Endometrial microvascular endothelial cells (primary cell): Measurements from ENCODE around the gene GCN1. TPM values are rescaled to one million over a fixed set of nuclear protein-coding genes. Genes with fewer than 3 reads are reported as not detected.
"Not testable (repeated sequence)": the region's sequence is repeated elsewhere in the genome, so short reads cannot be mapped to it uniquely, and the experiment has no call there.

Source experiments
- in situ Hi-C: cut with HindIII; loops from 2 replicates; pipeline ENCODE4 v1.10.0; 2017; ENCODE audit warnings: low sequenced_read_pairs, low pct_unique_long_range_greater_than_20kb; ENCODE audit errors: inconsistent ontology term
- total RNA-seq: library from RNA; depleted of rRNA; stranded (reverse); fragments of >200 nt; gene quantifications from one replicate; pipeline ENCODE4 v1.2.3, GENCODE V29; 2015; ENCODE audit errors: inconsistent ontology term

Gene GCN1
- total RNA-seq, 1 donor from 2014 or later, result 76.4 TPM

DNA sequence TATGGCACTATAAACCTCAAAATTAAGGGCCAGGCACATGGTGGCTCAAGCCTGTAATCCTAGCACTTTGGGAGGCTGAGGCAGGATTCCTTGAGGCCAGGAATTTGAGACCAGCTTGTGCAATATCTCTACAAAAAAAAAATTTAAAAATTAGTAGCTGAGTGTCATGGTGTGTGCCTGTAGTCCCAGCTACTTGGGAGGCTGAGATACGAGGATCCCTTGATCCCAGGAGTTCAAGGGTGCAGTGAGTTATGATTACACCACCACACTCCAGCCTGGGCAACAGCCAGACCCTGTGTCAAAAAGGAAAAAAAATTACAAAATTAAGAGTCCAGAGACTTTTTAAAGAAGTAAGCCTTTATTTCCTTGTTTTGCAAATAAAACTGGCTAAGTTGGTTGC is 1.8 kb upstream of the GCN1 start:
- in situ Hi-C loops, result no loop called here

DNA sequence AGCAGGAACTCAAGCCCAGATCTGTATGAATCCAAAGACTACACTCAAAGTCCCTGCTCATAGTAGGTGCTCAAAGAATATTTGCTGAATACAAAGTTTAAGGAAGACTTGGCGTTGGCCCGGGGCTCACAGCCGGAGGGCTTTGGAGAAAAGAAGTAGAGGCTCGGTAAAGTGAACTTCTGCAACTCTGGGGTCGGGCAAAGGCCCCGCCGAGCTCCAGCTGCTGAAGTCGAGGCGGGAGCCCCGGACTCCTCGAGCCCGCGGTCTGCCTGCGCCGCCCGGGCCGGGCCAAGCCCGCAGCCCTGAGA is 335 bp downstream of the GCN1 start:
- in situ Hi-C loops, result no loop called here

- in situ Hi-C loops, result not testable (repeated sequence)
Observed at GRCh38 chr12:120193286-120193685, 1.2 kb downstream of the GCN1 start.

DNA sequence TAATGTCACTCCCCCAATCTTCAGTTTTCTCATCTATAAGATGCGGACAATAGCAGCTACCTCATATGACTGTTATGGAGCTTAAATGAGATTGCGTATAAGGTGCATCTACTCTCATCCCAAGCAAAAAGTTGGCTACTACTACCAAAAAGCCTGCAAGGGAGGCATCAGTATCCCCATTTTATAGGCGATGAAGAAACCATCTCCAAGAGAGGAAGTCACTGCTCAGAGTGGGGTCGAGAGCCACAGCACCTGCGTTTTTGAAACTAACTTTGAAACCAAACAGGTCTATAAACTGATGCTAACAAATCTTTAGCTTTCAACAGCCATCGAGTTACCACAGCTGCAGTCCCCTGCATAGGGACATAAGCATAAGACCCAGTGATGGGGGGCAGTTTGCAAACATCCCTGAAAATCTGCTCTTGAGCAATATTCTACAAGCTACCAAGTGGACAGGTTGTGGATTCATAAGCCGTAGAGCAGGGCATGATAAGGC is 3.5 kb downstream of the GCN1 start:
- in situ Hi-C loops, result no loop called here

DNA sequence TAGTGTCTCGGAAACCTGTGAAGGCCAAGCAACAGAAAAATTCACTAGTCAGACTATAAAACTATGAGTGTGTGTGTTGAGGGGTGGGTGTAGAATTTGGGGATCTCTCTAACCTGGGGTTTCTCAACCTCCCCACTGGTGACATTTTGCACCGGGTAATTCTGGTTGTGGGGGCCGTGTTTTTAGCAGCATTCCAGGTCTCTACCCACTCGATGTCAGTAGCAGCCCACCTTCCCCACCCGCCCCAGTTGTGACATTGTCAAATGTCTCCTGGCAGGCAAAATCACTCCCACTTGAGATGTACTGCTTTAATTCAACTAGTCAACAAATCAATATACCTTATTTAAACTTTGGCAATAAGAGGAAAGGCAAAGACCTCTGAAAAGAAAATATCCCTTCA is 4.1 kb downstream of the GCN1 start:
- in situ Hi-C loops, result no loop called here

DNA sequence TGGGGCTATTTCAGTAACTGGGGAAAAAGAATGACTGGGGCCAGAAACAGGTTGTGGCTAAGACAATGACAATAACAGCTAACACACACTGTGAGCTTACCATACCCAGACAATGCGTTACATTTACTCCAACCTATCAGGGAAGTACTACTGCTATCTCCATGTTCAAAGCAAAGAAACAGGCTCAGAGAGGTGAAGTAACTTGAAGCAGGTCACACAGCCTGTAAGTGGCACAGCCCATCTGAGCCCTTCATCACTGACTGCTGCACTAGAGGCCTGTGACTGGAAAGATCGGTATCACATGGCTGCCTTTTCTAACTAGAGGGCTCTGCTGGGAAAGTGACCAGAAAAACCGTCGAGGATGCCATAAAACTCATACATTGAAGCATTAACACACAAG is 7.9 kb downstream of the GCN1 start:
- in situ Hi-C loops, result no loop called here

DNA sequence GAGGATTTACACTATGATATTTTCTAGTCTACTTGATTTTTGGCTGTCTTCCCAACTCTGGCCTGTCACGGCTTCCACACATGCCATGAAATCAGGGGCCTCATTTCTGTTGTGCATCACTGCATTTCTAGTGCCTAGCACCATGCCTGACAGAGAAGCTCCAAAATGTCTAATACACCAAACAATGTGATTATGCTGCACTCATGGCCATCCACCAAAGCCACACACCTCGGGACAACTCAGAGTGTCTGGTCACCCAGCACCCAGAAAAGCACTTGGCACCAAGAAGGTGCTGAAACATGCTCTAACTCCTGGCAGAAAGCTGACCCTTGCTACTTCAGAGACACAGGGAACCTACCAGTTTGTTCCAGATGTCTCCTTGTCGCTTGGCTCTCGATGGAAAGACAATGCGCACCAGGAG is 11.3 kb downstream of the GCN1 start:
- in situ Hi-C loops, result no loop called here

- in situ Hi-C loops, result no loop called here
Observed at GRCh38 chr12:120181991-120182631, 12.4 kb downstream of the GCN1 start.

DNA sequence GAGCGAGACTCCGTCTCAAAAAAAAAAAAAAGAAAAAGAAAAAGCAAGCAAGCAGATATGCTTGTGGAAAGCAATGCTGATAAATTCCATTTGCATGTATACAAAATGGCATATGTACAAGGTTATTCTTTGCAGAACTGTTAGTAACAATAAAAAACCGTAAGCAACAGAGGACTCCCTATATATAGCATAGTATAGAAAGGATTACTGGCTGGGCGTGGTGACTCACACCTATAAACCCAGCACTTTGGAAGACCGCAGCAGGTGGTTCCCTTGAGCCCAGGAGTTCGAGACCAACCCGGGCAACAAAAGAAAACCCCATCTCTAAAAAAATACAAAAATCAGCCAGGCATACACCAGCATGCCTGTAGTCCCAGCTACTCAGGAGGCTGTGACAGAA is 13.5 kb downstream of the GCN1 start:
- in situ Hi-C loops, result no loop called here

GRCh38 chr12:120175537-120175936 is 19.0 kb downstream of the GCN1 start:
- in situ Hi-C loops, result no loop called here

DNA sequence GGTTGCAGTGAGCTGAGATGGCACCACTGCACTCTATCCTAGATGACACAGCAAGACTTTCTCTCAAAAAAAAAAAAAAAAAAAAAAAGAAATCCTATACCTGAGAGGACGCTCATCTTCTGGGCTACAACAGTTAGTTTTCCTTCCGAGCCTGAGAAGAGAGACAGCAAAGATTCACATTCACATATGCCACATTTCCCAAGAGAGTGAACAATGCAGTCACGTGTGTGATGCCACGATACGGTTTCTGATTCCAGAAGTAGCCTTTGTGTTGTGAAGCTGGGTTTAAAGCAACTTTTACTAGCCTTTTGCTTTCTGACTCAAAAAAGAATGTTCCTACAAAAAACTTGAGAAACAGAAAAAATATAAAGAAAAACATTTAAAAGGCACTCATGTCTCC is 19.5 kb downstream of the GCN1 start:
- in situ Hi-C loops, result no loop called here

DNA sequence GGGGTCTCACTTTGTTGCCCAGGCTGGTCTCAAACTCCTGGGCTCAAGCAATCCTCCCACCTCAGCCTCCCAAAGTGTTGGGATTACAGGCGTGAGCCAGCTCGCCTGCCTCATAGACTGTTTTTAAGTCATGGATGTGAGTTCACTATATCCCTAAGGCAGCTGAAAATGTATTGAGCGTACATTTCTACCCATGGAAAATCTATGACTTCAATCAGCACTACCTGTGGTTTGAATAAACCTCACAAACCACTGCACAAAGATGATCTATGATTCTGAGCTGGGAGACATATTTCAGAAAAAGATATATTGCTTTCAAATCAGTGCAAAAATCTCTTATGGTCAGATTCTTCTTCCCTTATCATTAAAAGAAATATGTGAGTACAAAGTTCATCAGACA is 22.5 kb downstream of the GCN1 start:
- in situ Hi-C loops, result no loop called here

DNA sequence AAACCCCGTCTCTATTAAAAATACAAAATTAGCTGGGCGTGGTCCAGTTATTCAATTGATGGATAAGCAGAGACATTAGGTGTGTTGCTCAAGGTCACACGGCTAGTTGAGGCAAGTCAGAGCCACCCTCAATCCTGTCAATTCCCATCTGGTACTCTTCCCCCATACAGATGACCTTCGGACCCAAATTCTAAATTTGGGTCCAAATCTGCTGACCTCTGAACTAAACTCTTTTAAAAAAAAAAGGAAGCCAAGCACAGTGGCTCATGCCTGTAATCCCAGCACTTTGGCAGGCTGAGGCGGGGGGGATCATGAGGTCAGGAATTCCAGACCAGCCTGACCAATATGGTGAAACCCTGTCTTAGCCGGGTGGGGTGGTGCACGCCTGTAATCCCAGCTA is 23.9 kb downstream of the GCN1 start:
- in situ Hi-C loops, result no loop called here

- in situ Hi-C loops, result no loop called here
Observed at GRCh38 chr12:120169946-120170345, 24.6 kb downstream of the GCN1 start.

DNA sequence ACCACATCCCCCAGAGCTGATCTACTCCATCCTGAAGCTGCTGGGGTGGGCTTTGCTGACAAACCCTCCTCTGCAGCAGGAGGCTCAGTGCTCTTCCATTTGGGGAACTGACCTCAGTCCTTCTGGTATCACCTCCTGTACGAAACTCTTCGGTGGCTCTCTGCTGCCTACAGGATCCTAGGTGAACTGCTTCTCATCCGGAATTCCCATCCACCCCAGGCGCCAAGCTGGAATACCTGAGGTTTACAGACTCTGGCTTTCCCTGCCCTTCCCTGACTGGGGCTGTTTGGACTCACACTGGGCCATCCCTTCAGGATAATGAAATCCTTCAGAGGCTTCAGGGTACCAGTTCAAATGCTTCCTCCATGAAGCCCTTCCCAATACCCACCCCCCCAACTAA is 26.2 kb downstream of the GCN1 start:
- in situ Hi-C loops, result no loop called here

DNA sequence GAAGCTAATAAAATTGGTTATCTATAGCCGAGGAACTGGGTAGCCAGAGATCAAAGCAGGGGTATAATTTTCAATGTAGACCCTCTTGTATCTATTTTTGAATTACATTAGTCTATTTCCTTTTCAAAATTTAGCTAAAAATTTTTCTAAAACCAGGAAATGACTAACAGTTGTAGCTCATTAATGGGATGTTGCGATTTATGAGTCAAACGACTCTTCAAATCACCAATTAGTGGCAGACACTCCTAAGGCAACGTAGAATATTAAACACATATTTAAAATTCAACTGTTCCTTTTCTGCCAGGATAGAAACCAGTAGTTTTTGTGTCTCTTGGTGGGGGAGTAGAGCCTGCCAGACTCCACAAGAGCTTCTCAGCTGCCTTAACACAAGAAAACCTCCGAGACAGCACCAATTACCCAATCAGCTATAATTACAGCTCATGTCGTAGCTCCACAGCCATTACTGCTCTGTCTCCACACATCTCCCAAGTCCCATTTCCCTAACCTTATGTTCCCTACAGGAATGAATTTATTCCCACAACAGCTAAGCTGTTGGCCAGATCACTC is 26.9 kb downstream of the GCN1 start:
- in situ Hi-C loops, result no loop called here

- in situ Hi-C loops, result no loop called here
Observed at GRCh38 chr12:120164293-120164692, 30.2 kb downstream of the GCN1 start.

GRCh38 chr12:120162763-120163162 is 31.8 kb downstream of the GCN1 start:
- in situ Hi-C loops, result no loop called here

DNA sequence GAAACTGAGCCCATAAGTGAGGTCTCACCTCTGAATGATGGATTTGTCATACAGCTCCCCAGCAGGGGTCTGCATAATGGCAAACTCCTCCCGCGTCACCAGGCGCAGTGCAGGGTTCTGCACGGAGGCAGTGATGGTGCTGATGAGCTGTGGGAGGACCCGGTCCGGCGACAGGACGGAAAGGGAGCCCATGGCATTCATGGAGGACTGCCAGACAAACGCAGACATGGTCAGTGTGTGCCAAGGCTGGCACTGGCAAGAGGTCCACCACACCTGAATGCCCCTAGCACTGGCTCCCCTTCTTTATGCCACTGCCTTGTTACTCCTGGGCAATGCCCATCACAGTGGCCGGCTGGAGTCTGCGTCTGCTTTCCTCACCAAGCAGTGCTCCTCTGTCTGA is 32.7 kb downstream of the GCN1 start:
- in situ Hi-C loops, result no loop called here

GRCh38 chr12:120159509-120160237 is 34.8 kb downstream of the GCN1 start:
- in situ Hi-C loops, result no loop called here
